Measurements from ENCODE around the gene SBNO1. TPM values are rescaled to one million over a fixed set of nuclear protein-coding genes. Genes with fewer than 3 reads are reported as not detected.
A peak's percentile ranks its signal among the peaks of the same experiment; 100 is the strongest.
"Not testable (repeated sequence)": the region's sequence is repeated elsewhere in the genome, so short reads cannot be mapped to it uniquely, and the experiment has no call there.

Gene SBNO1
- total RNA-seq, 1 donor = 38.6 TPM

- no peak for DNase-seq (ENCODE audit: low read depth)
- no peak for TF ChIP-seq CTCF (IDR thresholded peaks at IDR 0.05; ENCODE audit: insufficient read depth, low read length)
- H3K4me3 ChIP-seq (ENCODE audit: low read depth, low read length) = no peak overlapping the region
These were observed 109.7 kb downstream of the SBNO1 start for GRCh38 chr12:123254853-123255446.

GRCh38 chr12:123253641-123254459 is 110.8 kb downstream of the SBNO1 start:
- TF ChIP-seq CTCF (IDR thresholded peaks at IDR 0.05; ENCODE audit: insufficient read depth, low read length) = no peak
- H3K4me3 ChIP-seq (ENCODE audit: low read depth, low read length) = no peak overlapping the region
- DNase-seq (ENCODE audit: low read depth) = peak; percentile 29

- not testable (repeated sequence) for H3K4me3 ChIP-seq (ENCODE audit: low read depth, low read length); DNase-seq (ENCODE audit: low read depth)
These were observed 112.3 kb downstream of the SBNO1 start for GRCh38 chr12:123252365-123252764.

GRCh38 chr12:123251403-123252076 is 113.1 kb downstream of the SBNO1 start:
- no peak for DNase-seq (ENCODE audit: low read depth)
- no peak for TF ChIP-seq CTCF (IDR thresholded peaks at IDR 0.05; ENCODE audit: insufficient read depth, low read length)
- H3K4me3 ChIP-seq (ENCODE audit: low read depth, low read length) = no peak overlapping the region

- no peak overlapping the region for H3K4me3 ChIP-seq (ENCODE audit: low read depth, low read length)
- DNase-seq (ENCODE audit: low read depth) = no peak
- TF ChIP-seq CTCF (IDR thresholded peaks at IDR 0.05; ENCODE audit: insufficient read depth, low read length) = no peak
These were observed 113.9 kb downstream of the SBNO1 start for GRCh38 chr12:123250471-123251383.

- not testable (repeated sequence) for DNase-seq (ENCODE audit: low read depth)
These were observed 115.5 kb downstream of the SBNO1 start for GRCh38 chr12:123248996-123249741.

GRCh38 chr12:123248129-123248528 is 116.5 kb downstream of the SBNO1 start:
- H3K4me3 ChIP-seq (ENCODE audit: low read depth, low read length); DNase-seq (ENCODE audit: low read depth): not testable (repeated sequence)

More at GRCh38 chr12:123248996-123249741, 115.5 kb downstream of the SBNO1 start:
- H3K4me3 ChIP-seq (ENCODE audit: low read depth, low read length) = not testable (repeated sequence)
